Anterior cingulate cortex (tissue), 58 donors: Measurements from ENCODE around the gene CDCA5.

Source experiments
- DNase-seq, 58 donors: peaks; one replicate each; lab custom pipeline; 2025; lab: John Stamatoyannopoulos, UW

Gene CDCA5, protein sequence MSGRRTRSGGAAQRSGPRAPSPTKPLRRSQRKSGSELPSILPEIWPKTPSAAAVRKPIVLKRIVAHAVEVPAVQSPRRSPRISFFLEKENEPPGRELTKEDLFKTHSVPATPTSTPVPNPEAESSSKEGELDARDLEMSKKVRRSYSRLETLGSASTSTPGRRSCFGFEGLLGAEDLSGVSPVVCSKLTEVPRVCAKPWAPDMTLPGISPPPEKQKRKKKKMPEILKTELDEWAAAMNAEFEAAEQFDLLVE

DNA sequence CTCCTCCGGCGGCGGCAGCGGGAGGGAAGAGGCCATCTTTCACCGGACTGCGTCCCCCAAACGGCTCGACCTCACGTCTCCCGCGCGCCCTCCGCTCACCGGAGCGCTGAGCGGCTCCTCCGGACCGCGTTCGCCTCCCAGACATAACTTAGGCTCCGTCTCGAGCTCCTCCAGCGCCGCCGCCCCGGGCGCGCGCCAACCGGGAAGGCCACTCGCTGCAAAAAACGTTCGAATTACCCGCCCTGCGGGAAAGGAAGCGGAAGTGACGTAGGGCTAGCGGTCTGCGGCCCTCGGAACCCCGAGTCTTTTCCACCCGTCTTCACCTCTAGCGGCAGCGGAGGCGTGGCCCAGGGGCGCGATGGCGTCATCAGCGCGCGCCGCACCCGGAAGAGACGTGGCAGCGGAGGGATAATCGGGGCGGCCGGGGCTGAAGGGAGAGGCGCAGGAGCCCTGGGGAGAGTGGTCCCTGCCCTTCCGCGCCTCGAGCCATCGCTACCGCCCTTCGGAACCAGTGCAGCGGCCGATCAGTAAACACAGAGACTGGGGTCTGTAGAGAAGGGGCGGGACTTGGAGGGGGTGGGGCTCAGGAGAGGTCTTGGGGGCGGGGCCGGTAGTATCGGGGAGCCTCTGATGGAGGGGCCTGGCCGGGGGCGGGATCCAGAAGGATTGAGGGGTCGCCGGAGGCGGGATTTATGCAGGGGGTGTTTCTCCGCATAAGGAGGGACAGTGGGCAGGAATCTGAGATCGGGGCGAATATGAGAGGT is at the start of gene CDCA5, which contains the start of gene ZFPL1:
Gene CDCA5 (minus strand): TSS at position 207 of the 764 bp plus-strand sequence. CDS start 62 bp downstream, at position 145.
Gene ZFPL1 (plus strand): TSS at position 389 of the 764 bp plus-strand sequence. CDS start 477 bp downstream, outside the sequence.
- peak; percentile 71 to 97 (median 92) for DNase-seq

DNA sequence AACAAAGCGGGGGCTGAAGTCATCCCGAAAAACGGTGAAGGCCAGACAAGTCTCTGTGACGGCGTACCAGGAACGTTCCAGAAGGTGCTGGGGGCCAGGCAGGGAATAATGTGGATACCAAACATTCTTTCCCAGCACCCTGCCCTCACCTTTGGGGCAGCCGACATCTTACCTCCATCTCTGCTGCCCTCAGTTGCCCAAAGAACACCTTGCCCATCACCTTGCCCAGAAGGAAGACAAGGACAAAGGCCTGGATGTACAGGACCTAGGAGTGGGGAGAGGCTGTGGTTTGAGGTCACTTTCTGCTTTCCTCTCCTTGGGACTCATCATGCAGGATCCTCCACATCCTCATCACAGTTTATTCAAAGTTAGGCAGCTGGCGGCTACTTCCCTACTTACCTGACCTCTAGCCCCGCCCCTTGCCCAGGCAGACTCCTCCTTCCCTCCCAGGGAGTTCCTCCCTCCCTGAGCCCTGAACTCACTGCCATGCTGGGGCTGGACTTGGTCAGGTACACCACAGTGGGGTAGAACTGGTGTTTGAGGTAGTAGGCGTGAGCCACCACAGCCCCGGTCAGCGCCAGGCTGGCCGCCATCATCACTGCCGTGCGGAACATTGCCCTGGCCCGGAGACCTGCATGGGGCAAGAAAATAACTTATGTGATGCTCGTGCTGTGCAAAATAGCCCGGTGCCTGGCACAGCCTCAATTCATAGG is 49.3 kb upstream of the CDCA5 start:
- no peak for DNase-seq

- DNase-seq, result no peak
These were observed 48.6 kb upstream of the CDCA5 start for GRCh38 chr11:65132238-65132987.

- no peak for DNase-seq
These were observed 48.0 kb upstream of the CDCA5 start for GRCh38 chr11:65131895-65132237.

DNA sequence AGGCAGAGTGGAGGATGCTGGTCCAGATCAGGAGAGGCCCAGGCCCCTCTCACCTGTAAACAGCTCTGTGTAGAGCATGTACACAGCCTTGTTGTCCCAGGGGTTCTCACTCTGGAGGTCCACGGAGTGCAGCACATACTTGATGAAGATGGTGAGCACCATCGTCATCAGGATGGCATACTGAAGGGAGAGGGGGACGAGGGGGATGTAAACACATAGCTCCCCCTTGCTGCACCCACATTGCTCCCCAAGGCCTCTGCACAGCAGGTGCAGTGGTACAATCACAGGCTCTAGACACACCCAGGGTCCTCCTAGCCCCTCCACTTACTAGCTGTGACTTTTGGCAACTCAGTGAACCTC is 47.6 kb upstream of the CDCA5 start:
- DNase-seq, result no peak

GRCh38 chr11:65130631-65131416 is 47.0 kb upstream of the CDCA5 start:
- DNase-seq, result no peak

GRCh38 chr11:65129649-65130441 is 46.0 kb upstream of the CDCA5 start:
- DNase-seq, result no peak

DNA sequence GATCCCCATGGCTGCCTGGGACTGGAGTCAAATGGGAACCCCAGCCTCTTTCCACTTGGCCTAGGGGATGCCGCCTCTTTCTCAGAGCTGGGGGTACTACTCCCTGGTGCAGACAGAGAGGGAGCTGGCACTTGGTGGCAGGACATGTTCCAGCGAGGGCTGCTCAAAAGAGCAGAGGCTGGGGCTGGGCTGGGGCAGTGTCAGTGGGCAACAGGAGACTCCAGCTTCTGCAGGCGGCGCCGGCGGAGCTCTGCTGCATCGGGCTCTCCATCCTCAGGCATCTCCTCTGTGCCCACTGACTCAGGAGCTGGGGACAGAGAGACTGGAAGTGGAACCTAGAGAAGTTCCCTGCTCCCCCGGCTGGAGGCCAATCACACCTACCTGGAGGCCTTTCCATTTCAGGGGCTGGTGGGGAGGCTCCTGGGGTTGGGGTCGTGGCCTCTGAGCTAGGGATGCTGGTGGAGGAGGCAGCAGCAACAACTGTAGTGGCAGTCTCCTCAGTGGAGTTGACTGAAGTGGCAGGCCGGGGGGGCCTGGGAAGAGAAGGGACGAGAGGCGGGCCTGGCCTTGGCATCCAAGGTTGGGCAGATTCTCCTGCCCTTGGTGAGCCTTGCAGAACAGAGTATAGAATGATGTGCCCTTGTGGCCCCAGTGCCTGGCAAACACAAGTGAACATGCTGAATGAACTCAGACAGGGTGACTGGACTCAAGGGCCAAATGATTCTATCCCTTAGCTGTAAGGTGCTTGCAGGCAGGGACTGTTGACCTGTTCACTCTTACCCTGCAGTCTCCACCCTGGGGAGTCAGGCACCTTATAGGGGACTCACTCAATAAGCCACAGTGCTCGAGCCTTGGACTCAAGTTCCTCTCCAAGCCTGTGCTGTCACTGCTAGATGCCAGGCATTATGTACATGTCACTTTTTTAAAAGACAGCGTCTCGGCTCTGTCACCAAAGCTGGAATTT is 44.6 kb upstream of the CDCA5 start:
- no peak for DNase-seq

- no peak for DNase-seq
These were observed 43.8 kb upstream of the CDCA5 start for GRCh38 chr11:65127473-65128181.

DNA sequence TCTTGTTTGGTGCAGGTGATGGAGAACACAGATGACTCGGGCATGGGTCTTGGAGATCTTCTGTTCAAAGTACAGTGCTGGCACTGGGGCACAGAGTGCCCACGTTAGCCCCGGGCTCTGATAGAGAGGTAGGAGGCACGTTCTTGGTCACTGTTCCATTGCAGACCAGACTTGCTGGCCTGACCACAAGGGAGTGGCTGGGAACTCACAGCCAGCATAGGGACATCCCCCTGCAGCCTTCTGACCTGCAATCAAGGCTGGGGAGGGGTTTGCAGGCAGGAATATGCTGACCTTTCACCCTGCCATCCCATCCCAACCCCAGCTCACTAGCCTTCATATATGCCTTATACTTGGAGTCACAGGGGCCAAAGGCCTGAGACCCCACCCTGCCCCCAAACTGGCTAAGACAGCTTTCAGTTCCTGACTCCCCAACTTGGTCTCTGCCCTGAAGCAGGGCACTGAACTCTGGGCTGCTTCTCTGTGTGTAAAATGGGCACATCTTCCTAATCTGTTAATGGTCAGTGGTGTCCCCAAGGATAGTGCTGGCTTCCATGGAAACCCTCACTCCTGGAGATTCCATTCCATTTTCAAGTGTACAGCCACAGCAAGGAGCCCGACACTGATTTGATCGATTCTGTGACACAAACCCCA is 42.9 kb upstream of the CDCA5 start:
- DNase-seq, result no peak

- DNase-seq, result no peak
These were observed 41.6 kb upstream of the CDCA5 start for GRCh38 chr11:65125197-65126056.

GRCh38 chr11:65124480-65125196 is 40.8 kb upstream of the CDCA5 start:
- DNase-seq, result no peak

- DNase-seq, result peak; percentile 71 to 99 (median 93)
These were observed 38.2 kb upstream of the CDCA5 start, which contains the start of the genes FAU and MRPL49 for GRCh38 chr11:65121865-65122696. Gene FAU, minus strand, starts transcription at chr11:65122134. Its CDS starts 321 bp downstream, at chr11:65121813. Gene MRPL49, plus strand, starts transcription at chr11:65122321. Its CDS starts 26 bp downstream, at chr11:65122347.

DNA sequence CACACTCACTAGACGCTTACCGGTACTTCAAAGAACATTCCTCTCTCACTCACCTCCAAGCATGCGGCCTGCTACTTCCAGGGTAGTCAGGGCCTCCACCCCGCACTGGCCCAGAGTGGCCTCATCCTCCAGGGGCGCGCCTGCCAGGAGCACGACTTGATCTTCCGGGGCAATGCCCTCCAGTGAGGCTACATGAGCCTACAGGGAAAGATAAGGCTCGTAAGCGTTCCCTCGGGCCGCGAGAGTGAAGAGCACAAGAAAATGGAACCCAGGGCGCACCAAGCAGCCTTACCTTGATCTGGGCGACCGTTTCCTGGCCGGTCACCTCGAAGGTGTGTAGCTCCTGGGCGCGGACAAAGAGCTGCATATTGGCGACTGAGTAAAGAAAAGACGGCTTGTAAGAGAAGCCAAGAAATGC is 37.6 kb upstream of the CDCA5 start:
- DNase-seq, result no peak
